DOHH2 (cell line): ENCODE data around the gene SDE2.
"Not testable (repeated sequence)": the region's sequence is repeated elsewhere in the genome, so short reads cannot be mapped to it uniquely, and the experiment has no call there.

Source experiments
- CTCF ChIP-seq: fragments of 200-600 bp; sonication (generic); IDR thresholded peaks from one replicate; pipeline ENCODE4 v1.5.1; 2014; ENCODE audit warnings: antibody characterized with exemption, mild to moderate bottlenecking, low read depth, low read length; ENCODE audit not compliant: poor library complexity, severe bottlenecking
- EZH2phosphoT487 ChIP-seq: fragments of 200-600 bp; sonication (generic); IDR thresholded peaks from 2 replicates; pipeline ENCODE4 v1.6.1; 2017; ENCODE audit warnings: borderline replicate concordance, mild to moderate bottlenecking, antibody characterized with exemption, low read length, moderate library complexity, mixed read lengths

GRCh38 chr1:225970592-225971157 is 28.5 kb downstream of the SDE2 start:
- TF ChIP-seq CTCF, EZH2phosphoT487: not testable (repeated sequence)
